ENCODE data around the gene TSSK2. TPM values are rescaled to one million over a fixed set of nuclear protein-coding genes. Genes with fewer than 3 reads are reported as not detected.

Gene TSSK2
- total and polyA plus RNA-seq, 2 experiments from 2014 or later = not detected

DNA sequence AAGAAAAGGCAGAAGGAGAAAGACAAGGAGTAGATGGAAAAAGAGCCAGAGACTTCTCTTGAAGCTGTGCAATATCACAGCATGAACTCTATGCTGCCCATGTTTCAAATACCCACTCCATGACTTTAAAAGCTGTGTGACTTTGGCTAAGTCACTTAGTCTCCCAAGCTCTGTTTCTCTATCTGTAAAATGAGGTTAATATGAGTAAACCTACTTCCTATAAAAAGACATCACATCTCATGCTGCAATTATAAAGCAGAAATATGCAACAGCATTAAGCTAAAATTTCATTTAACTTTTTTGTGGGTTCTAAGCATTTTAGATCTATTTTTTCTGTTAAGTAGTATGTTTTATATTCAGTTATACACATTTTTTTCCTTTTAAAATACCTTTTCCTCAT is 20.5 kb upstream of the TSSK2 start (continued):
- TF ChIP-seq, protein P1, sequence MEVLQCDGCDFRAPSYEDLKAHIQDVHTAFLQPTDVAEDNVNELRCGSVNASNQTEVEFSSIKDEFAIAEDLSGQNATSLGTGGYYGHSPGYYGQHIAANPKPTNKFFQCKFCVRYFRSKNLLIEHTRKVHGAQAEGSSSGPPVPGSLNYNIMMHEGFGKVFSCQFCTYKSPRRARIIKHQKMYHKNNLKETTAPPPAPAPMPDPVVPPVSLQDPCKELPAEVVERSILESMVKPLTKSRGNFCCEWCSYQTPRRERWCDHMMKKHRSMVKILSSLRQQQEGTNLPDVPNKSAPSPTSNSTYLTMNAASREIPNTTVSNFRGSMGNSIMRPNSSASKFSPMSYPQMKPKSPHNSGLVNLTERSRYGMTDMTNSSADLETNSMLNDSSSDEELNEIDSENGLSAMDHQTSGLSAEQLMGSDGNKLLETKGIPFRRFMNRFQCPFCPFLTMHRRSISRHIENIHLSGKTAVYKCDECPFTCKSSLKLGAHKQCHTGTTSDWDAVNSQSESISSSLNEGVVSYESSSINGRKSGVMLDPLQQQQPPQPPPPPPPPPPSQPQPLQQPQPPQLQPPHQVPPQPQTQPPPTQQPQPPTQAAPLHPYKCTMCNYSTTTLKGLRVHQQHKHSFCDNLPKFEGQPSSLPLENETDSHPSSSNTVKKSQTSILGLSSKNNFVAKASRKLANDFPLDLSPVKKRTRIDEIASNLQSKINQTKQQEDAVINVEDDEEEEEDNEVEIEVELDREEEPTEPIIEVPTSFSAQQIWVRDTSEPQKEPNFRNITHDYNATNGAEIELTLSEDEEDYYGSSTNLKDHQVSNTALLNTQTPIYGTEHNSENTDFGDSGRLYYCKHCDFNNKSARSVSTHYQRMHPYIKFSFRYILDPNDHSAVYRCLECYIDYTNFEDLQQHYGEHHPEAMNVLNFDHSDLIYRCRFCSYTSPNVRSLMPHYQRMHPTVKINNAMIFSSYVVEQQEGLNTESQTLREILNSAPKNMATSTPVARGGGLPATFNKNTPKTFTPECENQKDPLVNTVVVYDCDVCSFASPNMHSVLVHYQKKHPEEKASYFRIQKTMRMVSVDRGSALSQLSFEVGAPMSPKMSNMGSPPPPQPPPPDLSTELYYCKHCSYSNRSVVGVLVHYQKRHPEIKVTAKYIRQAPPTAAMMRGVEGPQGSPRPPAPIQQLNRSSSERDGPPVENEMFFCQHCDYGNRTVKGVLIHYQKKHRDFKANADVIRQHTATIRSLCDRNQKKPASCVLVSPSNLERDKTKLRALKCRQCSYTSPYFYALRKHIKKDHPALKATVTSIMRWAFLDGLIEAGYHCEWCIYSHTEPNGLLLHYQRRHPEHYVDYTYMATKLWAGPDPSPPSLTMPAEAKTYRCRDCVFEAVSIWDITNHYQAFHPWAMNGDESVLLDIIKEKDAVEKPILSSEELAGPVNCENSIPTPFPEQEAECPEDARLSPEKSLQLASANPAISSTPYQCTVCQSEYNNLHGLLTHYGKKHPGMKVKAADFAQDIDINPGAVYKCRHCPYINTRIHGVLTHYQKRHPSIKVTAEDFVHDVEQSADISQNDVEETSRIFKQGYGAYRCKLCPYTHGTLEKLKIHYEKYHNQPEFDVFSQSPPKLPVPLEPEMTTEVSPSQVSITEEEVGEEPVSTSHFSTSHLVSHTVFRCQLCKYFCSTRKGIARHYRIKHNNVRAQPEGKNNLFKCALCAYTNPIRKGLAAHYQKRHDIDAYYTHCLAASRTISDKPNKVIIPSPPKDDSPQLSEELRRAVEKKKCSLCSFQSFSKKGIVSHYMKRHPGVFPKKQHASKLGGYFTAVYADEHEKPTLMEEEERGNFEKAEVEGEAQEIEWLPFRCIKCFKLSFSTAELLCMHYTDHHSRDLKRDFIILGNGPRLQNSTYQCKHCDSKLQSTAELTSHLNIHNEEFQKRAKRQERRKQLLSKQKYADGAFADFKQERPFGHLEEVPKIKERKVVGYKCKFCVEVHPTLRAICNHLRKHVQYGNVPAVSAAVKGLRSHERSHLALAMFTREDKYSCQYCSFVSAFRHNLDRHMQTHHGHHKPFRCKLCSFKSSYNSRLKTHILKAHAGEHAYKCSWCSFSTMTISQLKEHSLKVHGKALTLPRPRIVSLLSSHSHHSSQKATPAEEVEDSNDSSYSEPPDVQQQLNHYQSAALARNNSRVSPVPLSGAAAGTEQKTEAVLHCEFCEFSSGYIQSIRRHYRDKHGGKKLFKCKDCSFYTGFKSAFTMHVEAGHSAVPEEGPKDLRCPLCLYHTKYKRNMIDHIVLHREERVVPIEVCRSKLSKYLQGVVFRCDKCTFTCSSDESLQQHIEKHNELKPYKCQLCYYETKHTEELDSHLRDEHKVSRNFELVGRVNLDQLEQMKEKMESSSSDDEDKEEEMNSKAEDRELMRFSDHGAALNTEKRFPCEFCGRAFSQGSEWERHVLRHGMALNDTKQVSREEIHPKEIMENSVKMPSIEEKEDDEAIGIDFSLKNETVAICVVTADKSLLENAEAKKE (CRISPR knock-in tag; IDR thresholded peaks at IDR 0.05) = no peak

DNA sequence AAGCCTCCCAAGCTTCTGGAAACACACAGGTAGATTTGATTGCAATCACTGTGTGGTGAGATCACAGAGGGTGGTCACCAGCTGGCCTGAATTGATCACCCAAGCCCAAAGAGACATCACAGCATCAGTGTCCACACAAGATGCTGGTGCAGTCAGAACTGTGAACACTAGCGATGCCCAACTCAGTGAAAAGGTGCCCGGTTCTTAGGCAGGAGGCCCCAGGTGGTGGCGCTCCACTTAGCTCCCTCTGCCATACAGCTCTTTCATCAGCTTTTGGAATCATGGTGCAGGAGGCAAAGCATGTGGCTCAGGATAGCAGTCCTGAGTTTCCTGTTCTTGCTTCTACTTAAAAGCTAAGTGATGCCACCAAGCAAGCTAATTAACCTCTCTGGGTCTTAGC is 20.0 kb upstream of the TSSK2 start:
- peak; percentile 58 for ATAC-seq
- no peak overlapping the region for H3K4me3 ChIP-seq
- H2AFZ ChIP-seq = no peak overlapping the region
- Mint-ChIP-seq H3K27me3 (ENCODE audit: insufficient read depth, low read depth, poor library complexity) (peaks cover 5% of the 10 kb centered on the region), H3K9me3 (no peaks in the 10 kb centered on the region; the same call in 2 of the 3 replicates), H3K4me3 (no peak overlapping the region), H3K36me3 (ENCODE audit: low read depth) (peaks cover 3% of the 10 kb centered on the region; the same call in 2 of the 3 replicates), H3K27ac (peak overlapping the region; percentile 75; the same call in 1 of the 2 replicates), H3K4me1 (peaks cover 27% of the 10 kb centered on the region)
- H3K27ac ChIP-seq (ENCODE audit: low read depth) = peak overlapping the region; percentile 46
- no peaks in the 10 kb centered on the region for H3F3A ChIP-seq (replicated peaks; ENCODE audit: low read depth)
- TF ChIP-seq, protein P2, sequence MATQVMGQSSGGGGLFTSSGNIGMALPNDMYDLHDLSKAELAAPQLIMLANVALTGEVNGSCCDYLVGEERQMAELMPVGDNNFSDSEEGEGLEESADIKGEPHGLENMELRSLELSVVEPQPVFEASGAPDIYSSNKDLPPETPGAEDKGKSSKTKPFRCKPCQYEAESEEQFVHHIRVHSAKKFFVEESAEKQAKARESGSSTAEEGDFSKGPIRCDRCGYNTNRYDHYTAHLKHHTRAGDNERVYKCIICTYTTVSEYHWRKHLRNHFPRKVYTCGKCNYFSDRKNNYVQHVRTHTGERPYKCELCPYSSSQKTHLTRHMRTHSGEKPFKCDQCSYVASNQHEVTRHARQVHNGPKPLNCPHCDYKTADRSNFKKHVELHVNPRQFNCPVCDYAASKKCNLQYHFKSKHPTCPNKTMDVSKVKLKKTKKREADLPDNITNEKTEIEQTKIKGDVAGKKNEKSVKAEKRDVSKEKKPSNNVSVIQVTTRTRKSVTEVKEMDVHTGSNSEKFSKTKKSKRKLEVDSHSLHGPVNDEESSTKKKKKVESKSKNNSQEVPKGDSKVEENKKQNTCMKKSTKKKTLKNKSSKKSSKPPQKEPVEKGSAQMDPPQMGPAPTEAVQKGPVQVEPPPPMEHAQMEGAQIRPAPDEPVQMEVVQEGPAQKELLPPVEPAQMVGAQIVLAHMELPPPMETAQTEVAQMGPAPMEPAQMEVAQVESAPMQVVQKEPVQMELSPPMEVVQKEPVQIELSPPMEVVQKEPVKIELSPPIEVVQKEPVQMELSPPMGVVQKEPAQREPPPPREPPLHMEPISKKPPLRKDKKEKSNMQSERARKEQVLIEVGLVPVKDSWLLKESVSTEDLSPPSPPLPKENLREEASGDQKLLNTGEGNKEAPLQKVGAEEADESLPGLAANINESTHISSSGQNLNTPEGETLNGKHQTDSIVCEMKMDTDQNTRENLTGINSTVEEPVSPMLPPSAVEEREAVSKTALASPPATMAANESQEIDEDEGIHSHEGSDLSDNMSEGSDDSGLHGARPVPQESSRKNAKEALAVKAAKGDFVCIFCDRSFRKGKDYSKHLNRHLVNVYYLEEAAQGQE (IDR thresholded peaks at IDR 0.05; ENCODE audit: unreplicated experiment) = no peak
- TF ChIP-seq EZH2 (IDR thresholded peaks at IDR 0.05; ENCODE audit: low read depth, unreplicated experiment) = no peak
- TF ChIP-seq POLR2AphosphoS5 (IDR thresholded peaks at IDR 0.05; ENCODE audit: low read depth) = no peak
- TF ChIP-seq, protein P3, sequence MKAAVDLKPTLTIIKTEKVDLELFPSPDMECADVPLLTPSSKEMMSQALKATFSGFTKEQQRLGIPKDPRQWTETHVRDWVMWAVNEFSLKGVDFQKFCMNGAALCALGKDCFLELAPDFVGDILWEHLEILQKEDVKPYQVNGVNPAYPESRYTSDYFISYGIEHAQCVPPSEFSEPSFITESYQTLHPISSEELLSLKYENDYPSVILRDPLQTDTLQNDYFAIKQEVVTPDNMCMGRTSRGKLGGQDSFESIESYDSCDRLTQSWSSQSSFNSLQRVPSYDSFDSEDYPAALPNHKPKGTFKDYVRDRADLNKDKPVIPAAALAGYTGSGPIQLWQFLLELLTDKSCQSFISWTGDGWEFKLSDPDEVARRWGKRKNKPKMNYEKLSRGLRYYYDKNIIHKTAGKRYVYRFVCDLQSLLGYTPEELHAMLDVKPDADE (IDR thresholded peaks at IDR 0.05) = no peak
- TF ChIP-seq, protein P4, sequence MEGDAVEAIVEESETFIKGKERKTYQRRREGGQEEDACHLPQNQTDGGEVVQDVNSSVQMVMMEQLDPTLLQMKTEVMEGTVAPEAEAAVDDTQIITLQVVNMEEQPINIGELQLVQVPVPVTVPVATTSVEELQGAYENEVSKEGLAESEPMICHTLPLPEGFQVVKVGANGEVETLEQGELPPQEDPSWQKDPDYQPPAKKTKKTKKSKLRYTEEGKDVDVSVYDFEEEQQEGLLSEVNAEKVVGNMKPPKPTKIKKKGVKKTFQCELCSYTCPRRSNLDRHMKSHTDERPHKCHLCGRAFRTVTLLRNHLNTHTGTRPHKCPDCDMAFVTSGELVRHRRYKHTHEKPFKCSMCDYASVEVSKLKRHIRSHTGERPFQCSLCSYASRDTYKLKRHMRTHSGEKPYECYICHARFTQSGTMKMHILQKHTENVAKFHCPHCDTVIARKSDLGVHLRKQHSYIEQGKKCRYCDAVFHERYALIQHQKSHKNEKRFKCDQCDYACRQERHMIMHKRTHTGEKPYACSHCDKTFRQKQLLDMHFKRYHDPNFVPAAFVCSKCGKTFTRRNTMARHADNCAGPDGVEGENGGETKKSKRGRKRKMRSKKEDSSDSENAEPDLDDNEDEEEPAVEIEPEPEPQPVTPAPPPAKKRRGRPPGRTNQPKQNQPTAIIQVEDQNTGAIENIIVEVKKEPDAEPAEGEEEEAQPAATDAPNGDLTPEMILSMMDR (conservative IDR thresholded peaks at IDR 0.05; ENCODE audit: low read depth in 2 of 2) = peak; percentile 36 to 57
- peaks cover 64% of the 10 kb centered on the region for H4K20me1 ChIP-seq (replicated peaks; ENCODE audit: insufficient read depth)
- 0 out of 2 replicates have a peak overlapping the region, but pooled peaks have one; percentile 24 for H3K4me2 ChIP-seq
- no peaks in the 10 kb centered on the region for H3K9me2 ChIP-seq (ENCODE audit: insufficient read depth)
- H3K4me1 ChIP-seq (ENCODE audit: insufficient read depth) = peaks cover 27% of the 10 kb centered on the region
- peak; percentile 60 for DNase-seq (ENCODE audit: low spot score)
- H3K27me3 ChIP-seq (ENCODE audit: insufficient read depth) = no peaks in the 10 kb centered on the region
- H3K79me2 ChIP-seq (replicated peaks; ENCODE audit: insufficient read depth) = peaks cover 100% of the 10 kb centered on the region
- H3K36me3 ChIP-seq (ENCODE audit: insufficient read depth) = no peaks in the 10 kb centered on the region

Data from GM23338 (cell line).